LNCAP (cell line): Measurements from ENCODE around the gene PCSK5.

ENCODE experiments used
- TF ChIP-seq, protein P1 (sequence below): fragments of 450-650 bp; IDR thresholded peaks from 2 replicates; pipeline ENCODE4 v1.5.1; 2017; ENCODE audit warnings: mild to moderate bottlenecking

PCSK5 gene

DNA sequence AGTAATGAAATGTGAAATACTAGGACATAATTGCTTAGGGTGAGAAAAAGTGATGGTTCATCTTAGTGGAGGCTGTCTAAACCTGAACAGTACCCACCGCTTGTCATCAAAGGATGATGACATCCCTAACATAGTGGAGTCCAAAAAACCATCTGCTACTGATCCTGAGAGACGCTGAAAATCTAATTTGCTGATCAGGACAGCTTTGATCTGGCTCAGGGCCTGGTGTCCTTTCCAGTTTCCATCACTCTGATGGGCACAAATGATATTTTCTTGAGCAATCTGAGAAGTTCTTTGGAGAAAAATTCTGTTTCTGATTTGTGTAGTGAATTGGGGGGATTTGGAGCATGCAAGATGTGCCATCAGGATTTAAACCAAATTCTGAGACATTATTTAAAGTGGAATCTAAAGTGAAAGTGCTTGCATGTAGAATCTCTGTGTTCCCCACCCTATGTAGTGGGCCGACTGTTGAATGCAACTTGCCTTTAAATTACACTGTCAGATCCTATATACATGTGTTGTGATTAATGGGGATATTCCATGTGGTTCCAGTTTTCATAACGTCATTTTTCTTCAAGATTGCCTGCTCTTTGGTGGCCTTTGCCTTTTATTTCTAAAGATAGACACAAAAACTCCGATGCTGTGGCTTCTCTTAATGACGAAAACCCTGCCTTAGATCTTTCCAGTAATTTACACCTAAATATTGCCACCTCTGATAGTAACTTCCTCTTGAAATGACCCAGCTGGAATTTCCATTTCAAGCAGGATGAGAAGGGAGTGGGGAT is 213.2 kb downstream of the PCSK5 start:
- TF ChIP-seq, protein P1, sequence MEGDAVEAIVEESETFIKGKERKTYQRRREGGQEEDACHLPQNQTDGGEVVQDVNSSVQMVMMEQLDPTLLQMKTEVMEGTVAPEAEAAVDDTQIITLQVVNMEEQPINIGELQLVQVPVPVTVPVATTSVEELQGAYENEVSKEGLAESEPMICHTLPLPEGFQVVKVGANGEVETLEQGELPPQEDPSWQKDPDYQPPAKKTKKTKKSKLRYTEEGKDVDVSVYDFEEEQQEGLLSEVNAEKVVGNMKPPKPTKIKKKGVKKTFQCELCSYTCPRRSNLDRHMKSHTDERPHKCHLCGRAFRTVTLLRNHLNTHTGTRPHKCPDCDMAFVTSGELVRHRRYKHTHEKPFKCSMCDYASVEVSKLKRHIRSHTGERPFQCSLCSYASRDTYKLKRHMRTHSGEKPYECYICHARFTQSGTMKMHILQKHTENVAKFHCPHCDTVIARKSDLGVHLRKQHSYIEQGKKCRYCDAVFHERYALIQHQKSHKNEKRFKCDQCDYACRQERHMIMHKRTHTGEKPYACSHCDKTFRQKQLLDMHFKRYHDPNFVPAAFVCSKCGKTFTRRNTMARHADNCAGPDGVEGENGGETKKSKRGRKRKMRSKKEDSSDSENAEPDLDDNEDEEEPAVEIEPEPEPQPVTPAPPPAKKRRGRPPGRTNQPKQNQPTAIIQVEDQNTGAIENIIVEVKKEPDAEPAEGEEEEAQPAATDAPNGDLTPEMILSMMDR: no peak

GRCh38 chr9:76107482-76107881 is 217.0 kb downstream of the PCSK5 start:
- TF ChIP-seq, protein P1: no peak

- TF ChIP-seq, protein P1: no peak
Measured at GRCh38 chr9:76109953-76110352, 219.5 kb downstream of the PCSK5 start.

- TF ChIP-seq, protein P1: no peak
Measured at GRCh38 chr9:76112151-76112550, 221.7 kb downstream of the PCSK5 start.

- TF ChIP-seq, protein P1: no peak
Measured at GRCh38 chr9:76114144-76114543, 223.7 kb downstream of the PCSK5 start.

- TF ChIP-seq, protein P1: no peak
Measured at GRCh38 chr9:76115396-76115795, 224.9 kb downstream of the PCSK5 start.

DNA sequence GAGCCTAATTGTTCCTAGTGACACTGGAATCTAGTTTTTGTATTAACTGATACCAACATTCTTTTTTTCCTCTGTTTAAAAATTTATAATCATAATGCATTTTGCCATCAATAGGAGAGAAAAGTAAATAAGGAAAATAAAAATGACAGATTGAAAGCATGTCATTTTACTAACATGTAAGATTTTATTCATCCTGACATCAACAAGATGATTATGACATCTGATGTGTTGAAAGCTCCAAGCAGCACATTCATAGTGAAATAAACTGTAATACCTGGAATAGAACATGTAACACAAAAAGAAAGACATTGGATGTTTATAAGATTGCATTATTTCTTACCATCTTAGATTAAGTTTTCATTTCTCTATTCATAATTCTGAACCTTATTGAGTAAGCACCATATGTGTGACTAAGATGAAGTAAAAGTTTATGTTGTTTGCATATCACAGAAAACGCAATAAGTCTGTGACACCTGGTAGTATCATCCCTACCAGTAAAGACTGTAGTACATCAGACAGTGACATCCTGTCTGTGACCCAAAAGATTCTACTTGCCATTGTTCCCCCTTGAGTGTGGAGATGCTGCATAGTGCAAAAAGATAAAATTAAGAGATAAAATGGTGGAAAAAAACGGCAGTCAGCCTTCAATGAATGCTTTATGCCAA is 225.6 kb downstream of the PCSK5 start:
- TF ChIP-seq, protein P1: no peak
